H1 (cell line): Measurements from ENCODE around the gene DHX57. TPM values are rescaled to one million over a fixed set of nuclear protein-coding genes. Genes with fewer than 3 reads are reported as not detected.

Experiments
- CTCF ChIA-PET: fragments of 300-600 bp; sonication (Branson Sonifier 250); formaldehyde crosslinking; loops from one replicate; lab custom pipeline; 2021; ENCODE audit not compliant: partially characterized antibody; lab: Charles Lee
- POLR2A ChIA-PET: fragments of 300-600 bp; sonication (Branson Sonifier 250); formaldehyde crosslinking; loops from one replicate; lab custom pipeline; 2021; ENCODE audit warnings: inconsistent platforms; ENCODE audit not compliant: partially characterized antibody; lab: Charles Lee
- DNase-seq, 2 experiments: peaks; one replicate each; pipeline versions ENCODE4 v3.0.0 to v3.0.0-alpha.2; 2010 to 2022; ENCODE audit warnings: low spot score in 2 of 2, low read depth in 1 of 2, mixed read lengths in 1 of 2
- FAIRE-seq: peaks from 2 replicates; lab custom pipeline; 2011; peaks lifted over from hg19 to GRCh38; lab: Jason Lieb, UNC
- H2AFZ ChIP-seq: 2 replicates; pipeline ENCODE4 v1.8.1; 2012; ENCODE audit warnings: low read length, inconsistent platforms
- H2AK5ac ChIP-seq: 2 replicates; pipeline ENCODE4 v1.6.1; 2013; ENCODE audit warnings: low read depth, low read length
- H2BK120ac ChIP-seq: replicated peaks from 2 replicates; pipeline ENCODE3; 2013; ENCODE audit warnings: low read depth, low read length, inconsistent platforms
- H2BK12ac ChIP-seq: 2 replicates; pipeline ENCODE4 v1.6.1; 2013; ENCODE audit warnings: low read depth, low read length
- H2BK15ac ChIP-seq: 2 replicates; pipeline ENCODE4 v1.6.1; 2013; ENCODE audit warnings: low read length
- H2BK20ac ChIP-seq: 2 replicates; pipeline ENCODE4 v1.6.1; 2013; ENCODE audit warnings: low read length
- H2BK5ac ChIP-seq: 2 replicates; pipeline ENCODE4 v1.6.1; 2013; ENCODE audit warnings: low read depth, low read length
- H3K14ac ChIP-seq: 2 replicates; pipeline ENCODE4 v1.6.1; 2013; ENCODE audit warnings: inconsistent platforms; ENCODE audit not compliant: insufficient read length
- H3K18ac ChIP-seq: 2 replicates; pipeline ENCODE4 v1.6.1; 2013; ENCODE audit warnings: low read length; ENCODE audit errors: extremely low read depth
- H3K23ac ChIP-seq: 2 replicates; pipeline ENCODE4 v1.6.1; 2013; ENCODE audit warnings: inconsistent platforms; ENCODE audit not compliant: insufficient read length
- H3K23me2 ChIP-seq: 2 replicates; pipeline ENCODE4 v1.6.1; 2013; ENCODE audit warnings: low read depth, low read length
- H3K27ac ChIP-seq: 2 replicates; pipeline ENCODE4 v1.6.1; 2011; ENCODE audit warnings: low read depth, low read length, inconsistent platforms
- H3K27me3 ChIP-seq, 4 experiments: replicated peaks in 1 of 4; 1 replicate in 1 of 4; 2 replicates in 3 of 4; pipeline versions ENCODE4 v1.6.1 to v1.8.1; 2011 to 2013; ENCODE audit warnings: low read length in 3 of 4, mild to moderate bottlenecking in 3 of 4, inconsistent platforms in 2 of 4, mixed read lengths in 2 of 4, moderate library complexity in 1 of 4; ENCODE audit not compliant: control insufficient read depth in 3 of 4, insufficient read depth in 3 of 4; ENCODE audit errors: extremely low read depth in 1 of 4
- H3K36me3 ChIP-seq, 4 experiments: 2 replicates each; pipeline versions ENCODE4 v1.6.1 to v1.8.1; 2011 to 2013; ENCODE audit warnings: mild to moderate bottlenecking in 4 of 4, low read length in 3 of 4, moderate library complexity in 2 of 4, control low read depth in 1 of 4, inconsistent platforms in 1 of 4; ENCODE audit not compliant: insufficient read depth in 4 of 4, control insufficient read depth in 2 of 4
- H3K4ac ChIP-seq: replicated peaks from 2 replicates; pipeline ENCODE3; 2013; ENCODE audit warnings: low read length, low read depth, mixed read lengths, inconsistent platforms; ENCODE audit not compliant: insufficient read length
- H3K4me1 ChIP-seq, 4 experiments: replicated peaks in 1 of 4; 1 replicate in 1 of 4; 2 replicates in 3 of 4; pipeline versions ENCODE4 v1.6.1 to v1.8.1; 2011 to 2013; ENCODE audit warnings: low read length in 3 of 4, inconsistent platforms in 2 of 4, mixed read lengths in 1 of 4; ENCODE audit not compliant: insufficient read depth in 4 of 4, control insufficient read depth in 3 of 4
- H3K4me2 ChIP-seq, 2 experiments: 2 replicates each; pipeline versions ENCODE4 v1.6.1 to v1.8.1; 2011 to 2013; ENCODE audit warnings: low read depth in 2 of 2, low read length in 2 of 2, control low read depth in 1 of 2, inconsistent platforms in 1 of 2, mild to moderate bottlenecking in 1 of 2; ENCODE audit not compliant: insufficient read depth in 1 of 2
- H3K4me3 ChIP-seq, 4 experiments: fragments of 200-600, 300-600 bp in 1 of 4; sonication (generic), shearing (Covaris generic), sonication (Bioruptor Twin) in 1 of 4; 2 replicates each; pipeline versions ENCODE4 v1.5.1 to v1.8.1; 2011 to 2016; ENCODE audit warnings: low read length in 4 of 4, low read depth in 3 of 4, control low read depth in 2 of 4, inconsistent platforms in 2 of 4, mild to moderate bottlenecking in 2 of 4, mixed read lengths in 1 of 4, moderate library complexity in 1 of 4; ENCODE audit not compliant: insufficient read depth in 2 of 4; ENCODE audit errors: extremely low read depth in 1 of 4
- H3K56ac ChIP-seq: replicated peaks from 2 replicates; pipeline ENCODE3; 2013; ENCODE audit warnings: low read depth, mild to moderate bottlenecking, mixed read lengths, low read length, inconsistent platforms; ENCODE audit not compliant: insufficient read length
- H3K79me1 ChIP-seq: 2 replicates; pipeline ENCODE4 v1.6.1; 2013; ENCODE audit warnings: low read depth, low read length, control low read depth
- H3K79me2 ChIP-seq, 2 experiments: 2 replicates each; pipeline versions ENCODE4 v1.6.1 to v1.8.1; 2012 to 2013; ENCODE audit warnings: low read length in 2 of 2, mild to moderate bottlenecking in 2 of 2, inconsistent platforms in 1 of 2; ENCODE audit not compliant: insufficient read depth in 2 of 2, control insufficient read depth in 1 of 2
- H3K9ac ChIP-seq, 4 experiments: replicated peaks in 1 of 4; 1 replicate in 1 of 4; 2 replicates in 3 of 4; pipeline versions ENCODE4 v1.6.1 to v1.8.1; 2011 to 2013; ENCODE audit warnings: low read depth in 3 of 4, low read length in 3 of 4, control low read depth in 2 of 4, mild to moderate bottlenecking in 2 of 4, moderate library complexity in 2 of 4, inconsistent platforms in 1 of 4; ENCODE audit errors: extremely low read depth in 1 of 4
- H3K9me3 ChIP-seq, 2 experiments: 2 replicates each; pipeline versions ENCODE4 v1.6.1 to v1.8.1; 2012 to 2013; ENCODE audit warnings: mild to moderate bottlenecking in 2 of 2, moderate library complexity in 2 of 2, control low read depth in 1 of 2, inconsistent platforms in 1 of 2, low read depth in 1 of 2, low read length in 1 of 2, mixed read lengths in 1 of 2; ENCODE audit not compliant: insufficient read depth in 2 of 2
- H4K20me1 ChIP-seq, 2 experiments: replicated peaks in 1 of 2; 2 replicates each; pipeline versions ENCODE3 to v1.8.1; 2011 to 2013; ENCODE audit warnings: inconsistent platforms in 2 of 2, low read length in 2 of 2, mild to moderate bottlenecking in 1 of 2; ENCODE audit not compliant: insufficient read depth in 2 of 2, control insufficient read depth in 1 of 2
- H4K5ac ChIP-seq: 2 replicates; pipeline ENCODE4 v1.6.1; 2013; ENCODE audit warnings: low read length, low read depth, mixed read lengths, inconsistent platforms; ENCODE audit not compliant: insufficient read length
- H4K8ac ChIP-seq: 2 replicates; pipeline ENCODE4 v1.8.0; 2013; ENCODE audit warnings: mild to moderate bottlenecking, moderate library complexity, low read length, inconsistent platforms; ENCODE audit not compliant: insufficient read depth; ENCODE audit errors: extremely low read depth
- H4K91ac ChIP-seq: replicated peaks from 2 replicates; pipeline ENCODE3; 2013; ENCODE audit warnings: low read length, mixed read lengths, inconsistent platforms; ENCODE audit not compliant: insufficient read length
- BCL11A ChIP-seq, 2 experiments: IDR thresholded peaks; one replicate each; pipeline ENCODE4 v1.6.1; 2011; ENCODE audit warnings: low read depth in 2 of 2, low read length in 2 of 2, mild to moderate bottlenecking in 2 of 2
- BRCA1 ChIP-seq: IDR thresholded peaks from 2 replicates; pipeline ENCODE4 v1.6.1; 2012; ENCODE audit warnings: low read depth, low read length, improper control_type of control experiment
- GTF2F1 ChIP-seq: IDR thresholded peaks from 2 replicates; pipeline ENCODE4 v1.6.1; 2012; ENCODE audit warnings: low read depth, low read length, improper control_type of control experiment, borderline replicate concordance
- KDM5A ChIP-seq: fragments of 200-600 bp; IDR thresholded peaks from 2 replicates; pipeline ENCODE4 v1.7.1; 2012; ENCODE audit warnings: mild to moderate bottlenecking, low read length, inconsistent platforms, mixed read lengths
- POU5F1 ChIP-seq: IDR thresholded peaks from 2 replicates; pipeline ENCODE4 v1.6.1; 2011; ENCODE audit warnings: low read depth, mild to moderate bottlenecking, low read length, moderate library complexity
- RFX5 ChIP-seq: IDR thresholded peaks from 2 replicates; pipeline ENCODE4 v1.6.1; 2011; ENCODE audit warnings: low read depth, low read length, improper control_type of control experiment, borderline replicate concordance
- SUZ12 ChIP-seq: fragments of 200-600 bp; sonication (generic); IDR thresholded peaks from 2 replicates; pipeline ENCODE4 v1.6.1; 2012; ENCODE audit warnings: mild to moderate bottlenecking, inconsistent platforms, low read length, moderate library complexity, mixed read lengths
- TBP ChIP-seq: IDR thresholded peaks from 2 replicates; pipeline ENCODE4 v1.6.1; 2011; ENCODE audit warnings: low read depth, low read length, improper control_type of control experiment
- polyA plus RNA-seq, 7 experiments: library from polyadenylated mRNA; depleted of rRNA in 3 of 7; stranded (reverse) in 5 of 7; unstranded in 2 of 7; fragments of >200 nt in 5 of 7; fragments of 200-250 nt in 2 of 7; gene quantifications; 1 replicate in 5 of 7; 2 replicates in 1 of 7; 4 replicates in 1 of 7; pipeline versions ENCODE4 v1.2.1 to v1.2.3, GENCODE V29; 2011 to 2013; ENCODE audit warnings: missing spikeins in 2 of 7, mixed read lengths in 2 of 7
- total RNA-seq: library from RNA; stranded (reverse); fragmentation: NEBNext Ultra II Directional; extraction: Animal tissue kit (Norgen Biotek cat#: 25700); gene quantifications from 2 replicates; pipeline ENCODE4 v1.2.1, GENCODE V29; 2021

The DHX57 gene
- total and polyA plus RNA-seq, 2 of the 8 experiments (the other 6 are each of a cell fraction or from before 2014, with no cell fraction given): 10.7 to 32.9 TPM

DNA sequence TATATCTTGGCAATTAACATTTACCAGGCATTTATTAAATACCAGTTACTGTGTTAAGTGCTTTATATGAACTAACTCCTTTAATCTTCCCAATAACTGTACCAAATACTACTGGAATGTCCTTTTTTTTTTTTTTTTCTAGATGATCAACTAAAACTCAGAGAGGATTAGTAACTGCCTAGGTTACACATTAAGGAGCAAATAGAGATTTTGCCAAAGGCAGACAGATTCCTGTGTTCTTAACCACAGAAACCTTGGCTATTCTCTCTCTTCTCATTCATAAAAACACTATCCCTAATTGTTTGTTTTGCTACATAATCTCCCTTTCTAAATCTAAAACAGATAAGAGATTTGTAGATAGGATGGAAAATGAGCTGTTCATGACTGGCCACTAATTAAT is 13.3 kb downstream of the DHX57 start:
- Histone ChIP-seq H3K79me1 (no peaks in the 10 kb centered on the region), H3K79me2 (no peaks in the 10 kb centered on the region), H3K18ac (no peak overlapping the region), H2AFZ (no peak overlapping the region), H3K36me3 (peaks cover 6 to 38% (median 30%) of the 10 kb centered on the region in 4 experiments), H2BK12ac (no peak overlapping the region), H3K23ac (no peak overlapping the region), H3K4me2 (no peak overlapping the region), H3K9ac (no peak overlapping the region), H2BK120ac (no peak overlapping the region), H2BK20ac (no peak overlapping the region), H2BK15ac (no peak overlapping the region), H3K27me3 (no peaks in the 10 kb centered on the region), H4K8ac (no peak overlapping the region), H3K4me3 (no peak overlapping the region), H3K14ac (no peak overlapping the region), H4K20me1 (no peaks in the 10 kb centered on the region), H3K27ac (no peak overlapping the region), H3K4ac (no peak overlapping the region), H4K91ac (no peak overlapping the region), H4K5ac (no peak overlapping the region), H3K23me2 (no peaks in the 10 kb centered on the region; the same call in 1 of the 2 replicates), H3K56ac (no peak overlapping the region), H3K9me3 (no peaks in the 10 kb centered on the region), H2AK5ac (no peak overlapping the region), H2BK5ac (no peak overlapping the region), H3K4me1 (no peaks in the 10 kb centered on the region)
- CTCF ChIA-PET: no interaction called here
- DNase-seq: no peak
- FAIRE-seq: no peak
- no peak for TF ChIP-seq POU5F1
- no peak for TF ChIP-seq SUZ12
- no peak for TF ChIP-seq BCL11A (IDR thresholded peaks at IDR 0.05; ENCODE audit: low read depth in 2 of 2, low read length in 2 of 2)
- TF ChIP-seq KDM5A: no peak
- no peak for TF ChIP-seq TBP
- TF ChIP-seq BRCA1: no peak
- TF ChIP-seq RFX5: no peak
- TF ChIP-seq GTF2F1: no peak
- POLR2A ChIA-PET: no interaction called here
